SU-DHL-6 (cell line): ENCODE results near the gene CASP4.
"Not testable (repeated sequence)": the region's sequence is repeated elsewhere in the genome, so short reads cannot be mapped to it uniquely, and the experiment has no call there.

Experiments used
- EZH2phosphoT487 ChIP-seq: fragments of 200-600 bp; sonication (generic), shearing (Covaris generic); conservative IDR thresholded peaks from 2 replicates; pipeline ENCODE4 v1.6.1; 2018; ENCODE audit warnings: mild to moderate bottlenecking, antibody characterized with exemption, low read length, moderate library complexity, mixed read lengths
- TF ChIP-seq, protein P1 (sequence below): fragments of 200-600 bp; sonication (generic); IDR thresholded peaks from one replicate; pipeline ENCODE4 v1.5.1; 2017; ENCODE audit warnings: antibody characterized with exemption, mild to moderate bottlenecking, low read length, moderate library complexity; ENCODE audit not compliant: insufficient read depth, poor library complexity, severe bottlenecking

DNA sequence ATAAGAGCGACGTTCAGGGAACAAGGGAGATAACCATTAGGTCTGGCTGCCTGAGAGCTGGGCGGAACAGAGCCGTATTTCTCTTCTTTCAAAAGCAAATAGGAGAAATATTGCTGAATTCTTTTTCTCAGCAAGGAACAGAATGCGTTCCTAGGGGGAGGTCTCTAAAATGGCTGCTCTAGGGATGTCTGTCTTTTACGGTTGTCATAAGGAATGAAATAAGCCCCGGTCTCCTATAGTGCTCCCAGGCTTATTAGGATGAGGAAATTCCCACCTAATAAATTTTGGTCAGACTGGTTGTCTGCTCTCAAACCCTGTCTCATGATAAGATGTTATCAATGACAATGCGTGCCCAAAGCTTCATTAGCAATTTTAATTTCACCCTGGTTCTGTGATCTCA is 4.5 kb upstream of the CASP4 start:
- not testable (repeated sequence) for TF ChIP-seq EZH2phosphoT487
- TF ChIP-seq, protein P1, sequence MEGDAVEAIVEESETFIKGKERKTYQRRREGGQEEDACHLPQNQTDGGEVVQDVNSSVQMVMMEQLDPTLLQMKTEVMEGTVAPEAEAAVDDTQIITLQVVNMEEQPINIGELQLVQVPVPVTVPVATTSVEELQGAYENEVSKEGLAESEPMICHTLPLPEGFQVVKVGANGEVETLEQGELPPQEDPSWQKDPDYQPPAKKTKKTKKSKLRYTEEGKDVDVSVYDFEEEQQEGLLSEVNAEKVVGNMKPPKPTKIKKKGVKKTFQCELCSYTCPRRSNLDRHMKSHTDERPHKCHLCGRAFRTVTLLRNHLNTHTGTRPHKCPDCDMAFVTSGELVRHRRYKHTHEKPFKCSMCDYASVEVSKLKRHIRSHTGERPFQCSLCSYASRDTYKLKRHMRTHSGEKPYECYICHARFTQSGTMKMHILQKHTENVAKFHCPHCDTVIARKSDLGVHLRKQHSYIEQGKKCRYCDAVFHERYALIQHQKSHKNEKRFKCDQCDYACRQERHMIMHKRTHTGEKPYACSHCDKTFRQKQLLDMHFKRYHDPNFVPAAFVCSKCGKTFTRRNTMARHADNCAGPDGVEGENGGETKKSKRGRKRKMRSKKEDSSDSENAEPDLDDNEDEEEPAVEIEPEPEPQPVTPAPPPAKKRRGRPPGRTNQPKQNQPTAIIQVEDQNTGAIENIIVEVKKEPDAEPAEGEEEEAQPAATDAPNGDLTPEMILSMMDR = not testable (repeated sequence)
